ENCODE results near the gene PRM2.

GRCh38 chr16:11322823-11323222 is 46.5 kb upstream of the PRM2 start:
- no peak for TF ChIP-seq CTCF (IDR thresholded peaks at IDR 0.05)
- TF ChIP-seq POLR2A (IDR thresholded peaks at IDR 0.05; ENCODE audit: low read length): no peak
- TF ChIP-seq REST (IDR thresholded peaks at IDR 0.05): no peak
- no peak for TF ChIP-seq MYC (IDR thresholded peaks at IDR 0.05; ENCODE audit: borderline replicate concordance, low read length)
- no peak for TF ChIP-seq KDM1A (IDR thresholded peaks at IDR 0.05; ENCODE audit: low read depth)
- no peak for TF ChIP-seq E2F6 (IDR thresholded peaks at IDR 0.05; ENCODE audit: borderline replicate concordance, low read depth)
- no peak for TF ChIP-seq BHLHE40 (IDR thresholded peaks at IDR 0.05; ENCODE audit: low read depth, low read length)
- no peak for TF ChIP-seq PBX3 (IDR thresholded peaks at IDR 0.05)
- no peak for TF ChIP-seq RFX5 (IDR thresholded peaks at IDR 0.05)
- no peak for TF ChIP-seq SMC3 (IDR thresholded peaks at IDR 0.05)
- no peak for TF ChIP-seq CHD4 (IDR thresholded peaks at IDR 0.05; ENCODE audit: borderline replicate concordance)
- no peak for TF ChIP-seq JUNB (IDR thresholded peaks at IDR 0.05)
- no peak for TF ChIP-seq EP300 (IDR thresholded peaks at IDR 0.05)

Measured in A549 (cell line).